Endothelial cell (in vitro differentiated cells): Measurements from ENCODE around the gene RAD50. TPM values are rescaled to one million over a fixed set of nuclear protein-coding genes. Genes with fewer than 3 reads are reported as not detected.

Source experiments
- DNase-seq: peaks from one replicate; pipeline ENCODE4 v3.0.0; 2021; ENCODE audit warnings: low spot score
- H3K27ac Mint-ChIP-seq: one replicate; pipeline ENCODE4 v1.8.0; 2021; ENCODE audit warnings: mixed read lengths, inconsistent platforms; ENCODE audit not compliant: unreplicated experiment
- H3K27me3 Mint-ChIP-seq: one replicate; pipeline ENCODE4 v1.8.0; 2021; ENCODE audit warnings: mild to moderate bottlenecking, moderate library complexity, mixed read lengths, inconsistent platforms; ENCODE audit not compliant: unreplicated experiment
- H3K36me3 Mint-ChIP-seq: one replicate; pipeline ENCODE4 v1.8.0; 2021; ENCODE audit warnings: mild to moderate bottlenecking, low read depth, mixed read lengths, inconsistent platforms; ENCODE audit not compliant: unreplicated experiment
- H3K4me1 Mint-ChIP-seq: one replicate; pipeline ENCODE4 v1.8.0; 2021; ENCODE audit warnings: mild to moderate bottlenecking, mixed read lengths, inconsistent platforms; ENCODE audit not compliant: unreplicated experiment
- H3K4me3 Mint-ChIP-seq: one replicate; pipeline ENCODE4 v1.8.0; 2021; ENCODE audit warnings: mild to moderate bottlenecking, mixed read lengths, inconsistent platforms; ENCODE audit not compliant: unreplicated experiment
- H3K9me3 Mint-ChIP-seq: one replicate; pipeline ENCODE4 v1.8.0; 2021; ENCODE audit warnings: mixed read lengths, inconsistent platforms; ENCODE audit not compliant: unreplicated experiment
- CTCF ChIP-seq: fragments of 200-600 bp; sonication (generic); IDR thresholded peaks from one replicate; pipeline ENCODE4 v1.5.0; 2021; ENCODE audit warnings: antibody characterized with exemption; ENCODE audit not compliant: unreplicated experiment
- total RNA-seq: library from RNA; stranded (reverse); fragmentation: NEBNext Ultra II Directional; extraction: Animal tissue kit (Norgen Biotek cat#: 25700); gene quantifications from one replicate; pipeline ENCODE4 v1.2.1, GENCODE V29; 2021; ENCODE audit not compliant: unreplicated experiment

The RAD50 gene
- total RNA-seq, 1 donor from 2014 or later = 20.0 TPM

- no peak overlapping the region for H3K27ac Mint-ChIP-seq
- TF ChIP-seq CTCF = no peak
- peaks cover 3% of the 10 kb centered on the region for H3K27me3 Mint-ChIP-seq
- H3K4me3 Mint-ChIP-seq = no peak overlapping the region
- no peaks in the 10 kb centered on the region for H3K4me1 Mint-ChIP-seq
- no peaks in the 10 kb centered on the region for H3K36me3 Mint-ChIP-seq
- no peak for DNase-seq
- H3K9me3 Mint-ChIP-seq = no peaks in the 10 kb centered on the region
Measured at GRCh38 chr5:132671000-132671399, 114.2 kb downstream of the RAD50 start.

- Mint-ChIP-seq H3K27me3 (peaks cover 2% of the 10 kb centered on the region), H3K4me1 (no peaks in the 10 kb centered on the region), H3K36me3 (no peaks in the 10 kb centered on the region), H3K27ac (no peak overlapping the region), H3K9me3 (no peaks in the 10 kb centered on the region), H3K4me3 (no peak overlapping the region)
- no peak for DNase-seq
- no peak for TF ChIP-seq CTCF
Measured at GRCh38 chr5:132673488-132673887, 116.7 kb downstream of the RAD50 start.

- TF ChIP-seq CTCF = no peak
- H3K9me3 Mint-ChIP-seq = no peaks in the 10 kb centered on the region
- H3K27ac Mint-ChIP-seq = no peak within 1 kb of the TSS
- no peaks in the 10 kb centered on the region for H3K36me3 Mint-ChIP-seq
- no peaks in the 10 kb centered on the region for H3K27me3 Mint-ChIP-seq
- DNase-seq = no peak
- no peaks in the 10 kb centered on the region for H3K4me1 Mint-ChIP-seq
- no peak within 1 kb of the TSS for H3K4me3 Mint-ChIP-seq
Measured at GRCh38 chr5:132673939-132674630, 117.3 kb downstream of the RAD50 start, which contains the start of gene IL4. Gene IL4, plus strand, starts transcription at chr5:132673989. Its CDS starts 62 bp downstream, at chr5:132674051.

GRCh38 chr5:132674671-132675506 is 118.1 kb downstream of the RAD50 start:
- Mint-ChIP-seq H3K27me3 (no peaks in the 10 kb centered on the region), H3K36me3 (peaks cover under 1% of the 10 kb centered on the region), H3K4me3 (no peak overlapping the region), H3K4me1 (peaks cover 1% of the 10 kb centered on the region), H3K27ac (no peak overlapping the region), H3K9me3 (no peaks in the 10 kb centered on the region)
- no peak for DNase-seq
- no peak for TF ChIP-seq CTCF
